GM18517 (cell line): Measurements from ENCODE around the gene ZDHHC12.

Experiments used
- ATAC-seq: cut with Tn5 transposase; IDR thresholded peaks from one replicate; pipeline ENCODE4 v1.9.1; 2021; ENCODE audit warnings: mild to moderate bottlenecking, moderate library complexity; ENCODE audit not compliant: unreplicated experiment

The ZDHHC12 gene

DNA sequence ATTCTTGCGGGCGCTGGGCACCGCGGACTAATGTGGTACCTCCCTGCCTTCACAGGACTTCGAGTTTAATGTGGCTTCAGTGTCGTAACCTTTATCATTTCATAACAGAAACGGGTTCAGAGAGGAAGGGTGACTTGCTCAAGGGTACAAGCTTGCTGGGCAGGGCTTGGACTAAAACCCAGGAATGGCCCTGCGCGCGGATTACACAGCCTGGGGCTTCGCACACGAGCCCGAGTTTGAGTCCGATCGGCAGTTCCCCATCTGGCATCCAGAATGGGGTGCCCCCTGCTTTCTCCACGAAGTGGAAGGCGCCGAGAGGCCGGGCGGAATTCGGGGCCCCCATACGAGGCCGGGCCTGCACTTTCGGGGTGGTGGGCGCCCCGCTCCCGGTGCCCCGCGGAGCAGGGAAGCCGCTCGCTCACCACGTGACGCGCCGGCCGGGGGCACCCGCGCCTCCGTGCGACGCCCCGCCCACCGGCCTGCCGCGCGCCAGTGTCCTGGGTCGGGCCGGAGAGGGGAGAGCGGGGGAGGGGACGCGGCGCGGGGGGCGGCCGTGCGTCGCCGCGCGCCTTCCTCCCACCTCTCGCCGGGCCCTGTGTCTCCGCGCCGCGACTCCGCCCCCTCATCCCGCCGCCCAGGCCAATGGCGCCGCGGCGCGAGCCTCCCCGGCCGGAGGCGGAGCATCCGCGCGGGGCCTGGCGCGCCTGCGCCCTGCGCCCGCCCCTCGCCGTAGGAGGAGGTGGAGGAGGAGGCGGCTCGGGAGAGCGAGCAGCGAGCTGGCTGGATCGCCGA lies 35.2 kb downstream of the ZDHHC12 start, which contains the start of gene SET:
SET (plus strand) TSS at position 722 of the 792 bp plus-strand sequence. CDS start 361 bp downstream, outside the sequence.
- ATAC-seq, result peak; percentile 49

DNA sequence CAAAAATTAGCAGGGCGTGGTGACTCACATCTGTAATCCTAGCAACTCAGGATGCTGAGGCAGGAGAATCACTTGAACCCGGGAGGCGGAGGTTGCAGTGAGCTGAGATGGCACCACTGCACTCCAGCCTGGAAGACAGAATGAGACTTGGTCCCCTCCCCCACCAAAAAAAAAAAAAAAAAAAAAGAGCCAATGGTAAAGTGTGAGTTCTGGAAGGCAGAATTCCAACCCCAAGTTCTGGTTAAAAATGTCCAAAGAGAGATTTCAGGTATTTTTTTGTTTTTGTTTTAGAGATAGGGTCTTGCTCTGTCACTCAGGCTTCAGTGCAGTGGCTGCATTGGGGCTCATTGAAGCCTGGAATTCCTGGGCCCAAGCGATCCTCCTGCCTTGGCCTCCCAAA lies 36.5 kb downstream of the ZDHHC12 start:
- no peak for ATAC-seq

DNA sequence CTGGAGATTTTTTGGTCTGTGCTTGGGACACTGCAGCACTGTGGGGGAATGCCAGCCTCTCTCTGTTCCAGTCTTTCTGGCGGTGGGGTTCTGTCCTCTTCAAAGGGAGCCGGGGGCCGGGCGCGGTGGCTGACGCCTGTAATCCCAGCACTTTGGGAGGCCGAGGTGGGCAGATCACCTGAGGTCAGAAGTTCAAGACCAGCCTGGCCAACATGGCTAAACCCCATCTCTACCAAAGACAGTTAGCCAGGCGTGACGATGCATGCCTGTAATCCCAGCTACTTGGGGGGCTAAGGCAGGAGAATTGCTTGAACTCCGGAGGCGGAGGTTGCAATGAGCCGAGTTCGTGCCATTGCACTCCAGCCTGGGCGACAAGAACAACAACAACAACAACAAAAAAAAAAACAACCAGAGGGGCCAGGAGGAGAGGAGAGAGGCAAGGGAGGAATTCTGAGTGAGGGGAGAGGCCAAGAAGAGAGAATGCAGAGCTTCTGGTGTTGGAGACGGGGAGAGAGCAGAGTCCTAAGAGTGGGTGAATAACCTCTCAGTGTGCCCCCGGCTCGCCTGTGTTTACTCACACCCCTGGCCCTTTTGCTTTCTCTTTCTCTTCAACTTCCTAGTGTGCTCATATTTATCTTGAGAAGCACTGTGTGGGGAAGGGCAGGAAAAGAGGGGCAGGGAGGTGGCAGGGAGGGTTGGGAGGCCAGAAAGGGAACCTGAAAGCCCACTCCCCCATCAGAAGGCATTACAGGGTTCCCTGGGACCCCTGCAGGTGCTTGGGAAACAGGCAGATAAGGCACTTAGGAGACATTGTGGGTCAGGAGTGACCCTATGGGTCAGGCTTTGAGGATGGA lies 38.1 kb downstream of the ZDHHC12 start:
- no peak for ATAC-seq

DNA sequence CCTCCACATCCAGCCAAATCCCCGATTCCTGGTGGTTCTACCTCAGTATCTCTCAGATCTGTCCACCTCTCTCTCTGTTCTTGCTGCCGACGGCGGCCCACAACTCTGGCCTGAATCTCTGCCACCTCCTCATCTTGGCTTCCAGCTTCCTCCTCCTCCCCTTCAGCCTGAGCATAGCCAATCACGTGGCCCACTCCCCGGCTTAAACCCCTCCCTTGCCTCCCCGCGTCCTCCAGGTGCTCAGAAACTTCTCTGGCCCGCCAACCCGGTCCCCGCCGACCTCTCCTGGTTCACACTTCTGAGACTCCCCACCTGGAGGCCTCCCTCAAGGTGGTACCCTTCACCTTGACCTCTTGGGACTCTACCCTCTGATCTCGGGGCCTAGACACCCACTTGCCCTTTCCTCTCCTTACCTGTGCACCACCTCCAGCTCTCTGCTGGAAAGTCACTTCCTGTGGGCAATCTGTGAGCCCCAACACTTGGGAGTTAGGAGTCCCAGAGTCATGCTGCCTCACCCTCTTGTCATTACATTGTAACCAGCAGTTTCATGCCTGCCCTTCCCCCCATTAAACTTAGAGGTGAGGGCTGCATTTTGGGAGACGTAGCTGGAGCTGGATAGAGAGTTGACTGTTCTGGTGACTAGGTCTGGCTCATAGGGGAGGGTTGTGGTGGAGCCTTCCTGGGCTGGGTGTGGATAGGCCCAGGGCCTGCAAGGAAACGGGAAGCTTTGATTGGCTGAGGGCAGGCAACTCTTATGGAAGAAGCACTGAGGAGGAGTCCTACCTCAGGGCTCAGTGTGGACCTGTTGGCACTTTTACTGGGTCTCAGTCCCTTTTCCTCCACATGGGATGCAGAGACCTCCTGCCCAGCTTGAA lies 39.4 kb downstream of the ZDHHC12 start:
- peak; percentile 42 for ATAC-seq

DNA sequence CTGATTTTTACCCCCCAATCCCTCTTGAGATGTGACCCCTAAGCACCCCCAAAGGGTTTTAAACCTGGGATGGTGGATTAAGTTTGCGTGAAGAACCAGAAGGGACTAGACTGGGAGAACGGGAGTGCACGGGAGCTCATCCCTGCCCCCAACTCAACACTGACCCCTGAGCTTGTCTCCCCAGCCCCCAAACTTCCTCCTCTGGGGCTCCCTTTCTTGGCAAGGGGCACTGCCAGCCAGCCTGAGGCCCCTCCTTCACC lies 39.9 kb downstream of the ZDHHC12 start:
- ATAC-seq, result peak; percentile 4

DNA sequence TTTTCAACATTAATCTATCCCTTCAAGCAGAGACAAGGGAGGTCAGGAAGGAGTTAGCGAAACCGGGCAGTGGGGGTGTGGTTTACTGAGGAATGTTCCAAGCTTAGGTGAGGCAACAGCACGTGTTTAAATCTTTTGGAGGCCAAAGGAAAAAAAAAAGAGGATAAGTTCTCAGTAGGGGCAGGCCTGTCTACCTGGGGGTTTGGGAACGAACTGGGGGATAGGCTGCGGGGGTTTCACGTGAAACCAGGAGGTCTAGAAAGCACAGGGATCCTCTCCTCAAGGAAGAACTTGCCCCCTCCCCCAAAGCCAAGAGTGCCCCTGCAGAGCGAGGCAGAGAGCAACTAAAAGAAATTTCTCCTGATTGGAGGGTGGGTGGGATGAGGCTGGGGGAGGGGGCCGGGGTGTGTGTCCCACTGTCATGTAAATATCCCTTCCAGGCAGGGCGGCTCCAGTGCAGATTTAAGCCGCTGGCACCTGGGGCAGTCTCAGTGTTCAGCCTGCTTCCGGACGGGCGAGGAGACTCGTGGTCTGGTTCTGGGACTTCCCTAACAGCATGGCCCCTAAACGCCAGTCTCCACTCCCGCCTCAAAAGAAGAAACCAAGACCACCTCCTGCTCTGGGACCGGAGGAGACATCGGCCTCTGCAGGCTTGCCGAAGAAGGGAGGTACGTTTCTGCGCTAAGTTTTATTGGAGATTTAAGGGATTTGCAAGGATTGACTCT lies 40.4 kb downstream of the ZDHHC12 start:
- ATAC-seq, result no peak

DNA sequence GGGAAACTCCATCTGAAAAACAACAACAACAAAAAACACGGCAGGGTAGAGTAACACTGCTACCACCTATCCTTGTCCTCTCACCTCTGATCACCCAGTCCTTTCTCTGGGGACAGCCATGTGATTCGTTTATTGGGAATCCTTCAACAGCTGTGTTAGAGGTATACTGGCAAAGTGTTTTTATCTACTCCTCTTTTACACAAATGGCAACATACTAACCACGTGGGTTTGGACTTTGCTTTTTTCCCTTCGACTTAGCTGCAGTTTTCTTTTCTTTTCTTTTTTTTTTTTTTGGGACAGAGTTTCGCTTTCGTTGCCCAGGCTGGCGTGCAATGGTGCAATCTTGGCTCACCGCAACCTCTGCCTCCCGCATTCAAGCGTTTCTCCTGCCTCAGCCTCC lies 46.1 kb downstream of the ZDHHC12 start:
- ATAC-seq, result no peak

DNA sequence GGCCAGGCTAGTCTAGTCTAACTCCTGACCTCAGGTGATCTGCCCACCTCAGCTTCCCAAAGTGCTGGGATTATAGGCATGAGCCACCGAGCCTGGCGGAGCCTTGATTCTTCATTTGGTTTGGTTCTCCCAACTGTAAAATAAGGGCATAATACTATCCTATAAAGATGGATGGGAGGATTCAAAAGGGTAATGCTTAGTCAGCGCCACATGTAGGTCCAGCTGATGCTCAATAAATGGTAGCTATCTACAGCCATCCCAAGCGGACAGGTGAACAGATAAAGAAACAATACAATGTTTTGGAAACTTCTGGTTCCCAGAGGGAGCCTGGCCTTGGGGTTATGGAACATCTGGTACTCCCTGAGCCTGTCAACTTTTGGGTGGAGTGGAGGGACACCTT lies 48.5 kb downstream of the ZDHHC12 start:
- no peak for ATAC-seq
